DMS 273 treated with DMSO at 0.1 percent for 48 hours (cell line): Measurements from ENCODE around the gene ADGRG1.

Experiments used
- DNase-seq: peaks from one replicate; lab custom pipeline; 2025; lab: John Stamatoyannopoulos, UW

ADGRG1 gene

GRCh38 chr16:57620335-57621231 lies 7.8 kb upstream of the ADGRG1 start:
- no peak for DNase-seq

- DNase-seq: no peak
Measured at GRCh38 chr16:57621521-57622271, 6.7 kb upstream of the ADGRG1 start.

- DNase-seq: no peak
Measured at GRCh38 chr16:57622361-57623250, 5.8 kb upstream of the ADGRG1 start.

GRCh38 chr16:57623251-57624043 lies 5.0 kb upstream of the ADGRG1 start:
- DNase-seq: no peak

- DNase-seq: no peak
Measured at GRCh38 chr16:57624044-57624688, 4.3 kb upstream of the ADGRG1 start.

GRCh38 chr16:57624806-57625500 lies 3.5 kb upstream of the ADGRG1 start:
- DNase-seq: no peak

GRCh38 chr16:57626420-57627170 lies 1.8 kb upstream of the ADGRG1 start:
- peak; percentile 18 for DNase-seq

GRCh38 chr16:57627184-57627871 lies 1.1 kb upstream of the ADGRG1 start:
- peak; percentile 38 for DNase-seq

GRCh38 chr16:57628783-57629293 lies 408 bp downstream of the ADGRG1 start:
- no peak for DNase-seq

- no peak for DNase-seq
Measured at GRCh38 chr16:57629516-57630406, 1.3 kb downstream of the ADGRG1 start.

GRCh38 chr16:57630407-57630797 lies 2.0 kb downstream of the ADGRG1 start:
- DNase-seq: no peak

GRCh38 chr16:57630931-57631845 lies 2.8 kb downstream of the ADGRG1 start:
- no peak for DNase-seq

GRCh38 chr16:57632568-57632967 lies 4.1 kb downstream of the ADGRG1 start:
- no peak for DNase-seq

- no peak for DNase-seq
Measured at GRCh38 chr16:57633383-57634064, 5.1 kb downstream of the ADGRG1 start.

GRCh38 chr16:57634171-57634570 lies 5.7 kb downstream of the ADGRG1 start:
- DNase-seq: no peak
